NCI-H510A (cell line): ENCODE data around the gene GNB4.

Source experiments
- DNase-seq: peaks from one replicate; lab custom pipeline; 2025; lab: John Stamatoyannopoulos, UW

The GNB4 gene

GRCh38 chr3:179348325-179349013, 102.8 kb downstream of the GNB4 start:
- no peak for DNase-seq

GRCh38 chr3:179347345-179348194, 103.7 kb downstream of the GNB4 start, which contains the start of gene MFN1:
TSS of gene MFN1 (plus strand) at chr3:179347709. CDS start at chr3:179348852, 1,143 bp downstream.
- DNase-seq: peak; percentile 89
